ENCODE data around the gene PSMD10.

Gene PSMD10

GRCh38 chrX:108127152-108127551 is 35.8 kb upstream of the PSMD10 start:
- TF ChIP-seq CTCF (IDR thresholded peaks at IDR 0.05; ENCODE audit: extremely low read depth, missing control alignments) = no peak
- no peak for DNase-seq (ENCODE audit: low spot score)

GRCh38 chrX:108126661-108127060 is 35.3 kb upstream of the PSMD10 start:
- TF ChIP-seq CTCF (IDR thresholded peaks at IDR 0.05; ENCODE audit: extremely low read depth, missing control alignments) = no peak
- DNase-seq (ENCODE audit: low spot score) = no peak

- TF ChIP-seq CTCF (IDR thresholded peaks at IDR 0.05; ENCODE audit: extremely low read depth, missing control alignments) = no peak
- no peak for DNase-seq (ENCODE audit: low spot score)
Observed at GRCh38 chrX:108123591-108124366, 32.4 kb upstream of the PSMD10 start.

GRCh38 chrX:108122748-108123147 is 31.4 kb upstream of the PSMD10 start:
- no peak for DNase-seq (ENCODE audit: low spot score)

GRCh38 chrX:108121291-108121690 is 29.9 kb upstream of the PSMD10 start:
- no peak for DNase-seq (ENCODE audit: low spot score)
- no peak for TF ChIP-seq CTCF (IDR thresholded peaks at IDR 0.05; ENCODE audit: extremely low read depth, missing control alignments)

More at GRCh38 chrX:108122748-108123147, 31.4 kb upstream of the PSMD10 start:
- no peak for TF ChIP-seq CTCF (IDR thresholded peaks at IDR 0.05; ENCODE audit: extremely low read depth, missing control alignments)

GRCh38 chrX:108117988-108118387 is 26.6 kb upstream of the PSMD10 start:
- no peak for DNase-seq (ENCODE audit: low spot score)
- TF ChIP-seq CTCF (IDR thresholded peaks at IDR 0.05; ENCODE audit: extremely low read depth, missing control alignments) = no peak

GRCh38 chrX:108114541-108114940 is 23.2 kb upstream of the PSMD10 start:
- no peak for TF ChIP-seq CTCF (IDR thresholded peaks at IDR 0.05; ENCODE audit: extremely low read depth, missing control alignments)
- no peak for DNase-seq (ENCODE audit: low spot score)
